Peyer's patch (tissue), 4 donors: ENCODE data around the gene ECT2L. TPM values are rescaled to one million over a fixed set of nuclear protein-coding genes. Genes with fewer than 3 reads are reported as not detected.

Source experiments
- DNase-seq, 3 donors: peaks; one replicate each; pipeline ENCODE4 v3.0.0-alpha.2; 2017 to 2019
- H3K27ac ChIP-seq, 4 donors: fragments of 200-600 bp; sonication (generic); one replicate each; pipeline ENCODE4 v1.5.1; 2016 to 2019
- H3K27me3 ChIP-seq, 2 donors: fragments of 200-600 bp; sonication (generic); one replicate each; pipeline ENCODE4 v1.5.1; 2019
- H3K36me3 ChIP-seq, 3 donors: fragments of 200-600 bp; sonication (generic); one replicate each; pipeline ENCODE4 v1.5.1; 2016 to 2019
- H3K4me1 ChIP-seq, 4 donors: fragments of 200-600 bp; sonication (generic); one replicate each; pipeline ENCODE4 v1.5.1; 2016 to 2019
- H3K4me3 ChIP-seq, 4 donors: fragments of 200-600 bp; sonication (generic); 1 replicate in 3 of 4; 2 replicates in 1 of 4; pipeline ENCODE4 v1.5.1; 2016 to 2019; ENCODE audit warnings: mild to moderate bottlenecking in 1 of 4
- H3K9me3 ChIP-seq, 4 donors: fragments of 200-600 bp; sonication (generic); one replicate each; pipeline ENCODE4 v1.5.1; 2016 to 2019; ENCODE audit warnings: mild to moderate bottlenecking in 1 of 4
- POLR2A ChIP-seq, 2 donors: fragments of 450-650 bp; IDR thresholded peaks; one replicate each; pipeline ENCODE4 v1.5.1; 2017; ENCODE audit warnings: antibody characterized with exemption in 2 of 2, mild to moderate bottlenecking in 2 of 2, moderate library complexity in 2 of 2
- total RNA-seq, 4 donors: library from RNA; depleted of rRNA; stranded (reverse); fragments of >200 nt; gene quantifications; one replicate each; pipeline ENCODE4 v1.1.0, GENCODE V29; 2016
- TF ChIP-seq, protein P1 (sequence below), 6 experiments: fragments of 450-650 bp in 4 of 6; fragments of 200-600 bp in 2 of 6; sonication (generic) in 1 of 6; IDR thresholded peaks; one replicate each; pipeline ENCODE4 v1.5.1; 2017 to 2019; ENCODE audit warnings: antibody characterized with exemption in 6 of 6, mild to moderate bottlenecking in 3 of 6, moderate library complexity in 1 of 6

The ECT2L gene
- total RNA-seq, 4 donors from 2014 or later: 0.27 TPM; not detected in 3

DNA sequence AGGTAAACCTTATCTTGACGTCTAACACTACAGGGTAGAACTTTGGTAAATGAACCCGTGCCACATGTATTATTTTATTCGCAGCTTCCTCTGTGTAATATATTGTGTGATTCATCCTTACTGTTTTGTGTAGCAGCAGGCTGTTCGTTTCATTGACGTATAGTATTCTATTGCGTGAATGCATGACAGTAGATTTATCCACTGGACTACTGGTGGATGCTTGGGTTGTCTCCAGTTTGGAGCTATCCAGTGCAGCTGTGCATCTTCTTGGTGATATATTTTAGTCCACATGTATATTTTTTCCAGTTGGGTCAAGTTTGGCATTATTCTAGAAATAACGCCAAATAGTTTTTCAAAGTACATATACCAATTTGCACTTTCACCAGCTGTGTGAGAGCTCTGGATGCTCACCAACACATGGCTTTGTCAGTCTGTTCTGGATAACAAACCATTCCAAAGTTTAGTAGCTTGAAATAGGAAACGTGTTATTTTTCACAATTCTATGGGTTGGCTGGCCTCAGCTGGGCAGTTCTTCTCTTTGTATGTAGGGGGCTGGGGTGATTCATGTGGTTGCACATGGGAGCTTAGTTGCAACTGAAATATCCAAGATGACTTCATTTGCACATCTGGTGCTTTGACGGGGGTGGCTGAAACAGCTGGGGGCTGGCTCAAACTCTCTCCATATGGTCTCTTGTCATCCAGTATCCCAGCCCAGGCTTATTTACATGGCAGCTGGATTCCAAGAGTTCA, 9.3 kb downstream of the ECT2L start:
- no peak for TF ChIP-seq POLR2A (IDR thresholded peaks at IDR 0.05)
- TF ChIP-seq, protein P1, sequence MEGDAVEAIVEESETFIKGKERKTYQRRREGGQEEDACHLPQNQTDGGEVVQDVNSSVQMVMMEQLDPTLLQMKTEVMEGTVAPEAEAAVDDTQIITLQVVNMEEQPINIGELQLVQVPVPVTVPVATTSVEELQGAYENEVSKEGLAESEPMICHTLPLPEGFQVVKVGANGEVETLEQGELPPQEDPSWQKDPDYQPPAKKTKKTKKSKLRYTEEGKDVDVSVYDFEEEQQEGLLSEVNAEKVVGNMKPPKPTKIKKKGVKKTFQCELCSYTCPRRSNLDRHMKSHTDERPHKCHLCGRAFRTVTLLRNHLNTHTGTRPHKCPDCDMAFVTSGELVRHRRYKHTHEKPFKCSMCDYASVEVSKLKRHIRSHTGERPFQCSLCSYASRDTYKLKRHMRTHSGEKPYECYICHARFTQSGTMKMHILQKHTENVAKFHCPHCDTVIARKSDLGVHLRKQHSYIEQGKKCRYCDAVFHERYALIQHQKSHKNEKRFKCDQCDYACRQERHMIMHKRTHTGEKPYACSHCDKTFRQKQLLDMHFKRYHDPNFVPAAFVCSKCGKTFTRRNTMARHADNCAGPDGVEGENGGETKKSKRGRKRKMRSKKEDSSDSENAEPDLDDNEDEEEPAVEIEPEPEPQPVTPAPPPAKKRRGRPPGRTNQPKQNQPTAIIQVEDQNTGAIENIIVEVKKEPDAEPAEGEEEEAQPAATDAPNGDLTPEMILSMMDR (IDR thresholded peaks at IDR 0.05): no peak
- no peaks in the 10 kb centered on the region for H3K4me1 ChIP-seq
- DNase-seq: no peak
- no peaks in the 10 kb centered on the region for H3K36me3 ChIP-seq
- no peaks in the 10 kb centered on the region for H3K27me3 ChIP-seq
- H3K9me3 ChIP-seq: no peaks in the 10 kb centered on the region
- no peak overlapping the region for H3K27ac ChIP-seq
- no peak overlapping the region for H3K4me3 ChIP-seq

DNA sequence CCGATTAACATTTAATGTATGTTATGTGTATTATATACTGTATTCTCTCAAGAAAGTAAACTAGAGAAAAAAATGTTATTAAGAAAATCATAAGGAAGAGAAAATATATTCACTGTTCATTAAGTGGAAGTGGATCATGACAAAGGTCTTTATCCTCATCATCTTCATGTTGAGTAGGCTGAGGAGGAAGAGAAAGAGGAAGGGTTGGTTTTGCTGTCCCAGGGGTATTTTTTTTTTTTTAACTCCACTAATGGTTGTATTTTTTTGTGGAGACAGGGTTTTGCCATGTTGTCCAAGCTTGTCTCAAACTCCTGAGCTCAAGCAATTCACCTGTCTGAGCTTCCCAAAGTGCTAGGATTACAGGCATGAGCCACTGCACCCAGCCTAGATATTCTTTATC, 11.0 kb downstream of the ECT2L start:
- Histone ChIP-seq H3K4me3 (no peak overlapping the region), H3K4me1 (no peaks in the 10 kb centered on the region), H3K9me3 (no peaks in the 10 kb centered on the region), H3K36me3 (no peaks in the 10 kb centered on the region), H3K27ac (no peak overlapping the region), H3K27me3 (no peaks in the 10 kb centered on the region)
- no peak for DNase-seq
- TF ChIP-seq POLR2A (IDR thresholded peaks at IDR 0.05): no peak
- TF ChIP-seq, protein P1 (IDR thresholded peaks at IDR 0.05): no peak

GRCh38 chr6:138809677-138810076, 13.8 kb downstream of the ECT2L start:
- TF ChIP-seq, protein P1 (IDR thresholded peaks at IDR 0.05): no peak
- no peak for TF ChIP-seq POLR2A (IDR thresholded peaks at IDR 0.05)
- no peaks in the 10 kb centered on the region for H3K4me1 ChIP-seq
- no peaks in the 10 kb centered on the region for H3K27me3 ChIP-seq
- H3K36me3 ChIP-seq: no peaks in the 10 kb centered on the region
- DNase-seq: no peak
- H3K4me3 ChIP-seq: no peak overlapping the region
- no peaks in the 10 kb centered on the region for H3K9me3 ChIP-seq
- no peak overlapping the region for H3K27ac ChIP-seq

DNA sequence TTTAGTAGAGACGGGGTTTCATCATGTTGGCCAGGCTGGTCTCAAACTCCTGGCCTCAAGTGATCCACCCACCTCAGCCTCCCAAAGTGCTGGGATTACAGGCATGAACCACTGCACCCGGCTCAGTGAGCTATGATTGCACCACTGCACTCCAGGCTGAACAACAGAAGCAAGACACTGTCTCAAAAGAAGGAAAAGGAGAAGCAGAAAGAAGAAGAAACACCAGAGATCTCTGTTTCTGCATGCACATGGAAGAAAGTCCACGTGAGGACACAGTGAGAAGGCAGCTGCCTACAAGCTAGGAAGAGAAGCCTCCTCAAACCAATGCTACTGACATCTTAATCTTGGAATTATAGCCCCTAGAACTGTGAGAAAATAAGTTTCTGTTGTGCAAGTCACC, 16.0 kb downstream of the ECT2L start:
- no peaks in the 10 kb centered on the region for H3K9me3 ChIP-seq

GRCh38 chr6:138814179-138814834, 18.4 kb downstream of the ECT2L start:
- no peaks in the 10 kb centered on the region for H3K27me3 ChIP-seq
- DNase-seq: no peak

More for the DNA sequence above, 16.0 kb downstream of the ECT2L start:
- H3K36me3 ChIP-seq: no peaks in the 10 kb centered on the region
- DNase-seq: no peak
- TF ChIP-seq POLR2A (IDR thresholded peaks at IDR 0.05): no peak
- TF ChIP-seq, protein P1 (IDR thresholded peaks at IDR 0.05): no peak
- no peak overlapping the region for H3K27ac ChIP-seq
- H3K4me1 ChIP-seq: no peaks in the 10 kb centered on the region
- H3K4me3 ChIP-seq: no peak overlapping the region
- no peaks in the 10 kb centered on the region for H3K27me3 ChIP-seq

More at GRCh38 chr6:138814179-138814834, 18.4 kb downstream of the ECT2L start:
- no peak overlapping the region for H3K4me3 ChIP-seq
- H3K9me3 ChIP-seq: no peaks in the 10 kb centered on the region
- TF ChIP-seq, protein P1 (IDR thresholded peaks at IDR 0.05): no peak
- TF ChIP-seq POLR2A (IDR thresholded peaks at IDR 0.05): no peak
- no peaks in the 10 kb centered on the region for H3K36me3 ChIP-seq
- H3K4me1 ChIP-seq: peaks cover 0 to 11% (median 0%) of the 10 kb centered on the region in 4 donors
- no peak overlapping the region for H3K27ac ChIP-seq
